NCI-H345 (cell line): ENCODE measurements around the gene ACYP2.
"Not testable (repeated sequence)": the region's sequence is repeated elsewhere in the genome, so short reads cannot be mapped to it uniquely, and the experiment has no call there.

Experiments
- DNase-seq: peaks from one replicate; lab custom pipeline; 2025; lab: John Stamatoyannopoulos, UW

ACYP2 gene

DNA sequence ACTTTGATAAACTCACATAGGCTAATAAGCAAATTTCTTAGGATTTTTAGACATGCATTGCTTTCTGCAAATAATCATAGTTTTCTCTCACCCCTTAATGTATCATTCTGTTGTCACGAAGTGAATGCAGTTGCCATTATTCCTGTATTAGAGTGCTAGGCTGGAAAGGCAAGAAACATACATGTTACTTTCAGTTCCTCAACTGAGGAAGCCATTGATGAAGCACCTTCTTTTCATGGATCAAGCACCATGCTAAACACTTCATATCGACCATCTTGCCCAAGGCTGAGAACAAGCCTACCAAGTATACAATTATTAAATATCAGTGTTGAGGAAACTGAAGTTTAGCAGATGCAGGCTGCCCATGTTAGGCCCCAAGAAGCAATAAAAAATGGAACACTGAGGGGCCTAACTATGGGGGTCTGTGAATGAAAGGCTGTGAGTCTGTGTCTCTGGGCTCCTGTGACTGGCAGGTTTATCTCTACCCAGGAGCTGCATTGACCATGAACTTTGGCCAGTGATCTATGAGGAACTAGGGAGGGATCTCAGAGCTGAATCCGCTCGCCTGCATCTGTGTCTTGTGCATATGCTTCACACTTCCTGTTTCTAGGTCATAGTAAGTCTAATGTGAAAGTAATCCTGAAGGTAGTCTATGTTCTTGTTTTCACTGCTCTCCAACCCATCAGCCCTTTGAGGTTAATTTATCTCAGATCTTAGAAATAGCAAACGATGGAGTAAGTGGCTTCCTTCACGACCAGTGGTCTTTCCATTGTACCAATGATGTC lies 156.6 kb downstream of the ACYP2 start:
- no peak for DNase-seq

DNA sequence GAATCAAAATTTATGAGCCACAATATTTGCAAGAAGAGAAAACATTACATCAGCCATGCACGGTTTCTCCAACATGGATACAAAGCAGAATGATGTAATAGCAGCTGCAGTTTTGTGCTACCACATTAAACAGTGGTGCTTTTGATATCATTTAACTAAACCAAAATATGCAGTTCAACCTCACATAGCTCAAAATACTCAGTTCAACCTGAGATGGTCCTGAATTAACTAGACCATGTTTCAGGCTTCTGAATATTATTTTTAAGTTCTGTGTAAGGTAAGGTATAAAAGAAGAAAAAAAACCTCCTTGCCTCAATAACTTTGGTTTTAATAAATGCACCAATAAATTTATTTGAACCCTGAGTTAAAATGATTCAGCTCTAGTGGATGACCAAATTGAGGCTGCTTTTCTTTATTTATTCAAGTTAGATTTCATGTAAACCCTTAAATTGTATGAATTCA lies 159.4 kb downstream of the ACYP2 start:
- no peak for DNase-seq

DNA sequence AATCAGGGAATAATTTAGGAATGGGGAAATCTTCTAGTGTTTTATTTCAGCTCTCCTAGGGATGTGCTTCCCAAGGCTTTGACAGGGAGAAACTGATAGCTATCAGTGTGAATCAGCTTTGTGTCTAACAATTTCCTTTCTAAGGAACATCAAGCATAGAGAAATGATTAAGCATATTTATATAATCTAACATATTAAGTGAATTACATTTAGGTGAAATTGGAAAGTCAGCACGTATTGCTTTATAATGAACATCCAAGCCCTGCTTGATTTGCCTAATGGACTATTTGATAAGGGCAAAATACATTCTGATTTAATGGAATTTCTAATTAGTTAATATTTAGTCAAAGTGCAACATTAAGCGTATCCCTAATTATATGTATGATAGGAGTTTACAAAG lies 160.1 kb downstream of the ACYP2 start:
- no peak for DNase-seq

DNA sequence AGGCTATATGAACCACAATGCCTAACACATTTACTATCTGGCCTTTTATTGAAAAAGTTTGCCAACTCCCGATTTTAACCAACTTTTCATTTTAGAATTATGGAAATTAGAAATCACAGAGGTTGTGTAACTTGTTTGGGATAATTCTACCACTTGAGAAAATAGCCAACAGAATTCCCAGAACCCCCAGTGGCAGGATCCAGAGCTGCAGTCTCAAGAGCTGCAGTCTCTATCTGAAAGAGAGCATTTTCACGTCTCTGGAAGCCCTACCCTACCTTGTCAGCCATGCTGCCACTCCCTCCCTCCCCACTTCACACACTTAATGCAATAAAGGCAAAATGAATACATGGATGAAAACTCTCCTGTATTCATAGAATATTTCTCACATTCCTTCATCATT lies 164.0 kb downstream of the ACYP2 start:
- no peak for DNase-seq

DNA sequence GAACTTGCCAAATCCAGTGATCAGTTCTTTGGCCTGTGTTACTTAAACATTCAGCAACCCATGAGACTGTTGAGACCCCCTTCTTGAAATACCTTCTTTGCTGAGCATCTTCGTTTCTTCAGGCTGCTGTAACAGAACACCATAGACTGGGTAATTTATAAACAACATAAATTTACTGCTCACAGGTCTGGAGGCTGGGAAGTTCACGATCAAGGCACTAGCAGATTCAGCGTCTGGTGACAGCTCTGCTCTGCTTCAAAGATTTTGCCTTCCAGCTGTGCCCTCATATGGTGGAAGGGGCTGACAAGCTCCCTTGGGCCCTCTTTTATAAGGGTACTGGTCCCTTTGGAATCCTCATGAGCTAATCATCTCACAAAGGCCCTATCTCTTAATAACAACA lies 169.4 kb downstream of the ACYP2 start:
- DNase-seq = no peak

DNA sequence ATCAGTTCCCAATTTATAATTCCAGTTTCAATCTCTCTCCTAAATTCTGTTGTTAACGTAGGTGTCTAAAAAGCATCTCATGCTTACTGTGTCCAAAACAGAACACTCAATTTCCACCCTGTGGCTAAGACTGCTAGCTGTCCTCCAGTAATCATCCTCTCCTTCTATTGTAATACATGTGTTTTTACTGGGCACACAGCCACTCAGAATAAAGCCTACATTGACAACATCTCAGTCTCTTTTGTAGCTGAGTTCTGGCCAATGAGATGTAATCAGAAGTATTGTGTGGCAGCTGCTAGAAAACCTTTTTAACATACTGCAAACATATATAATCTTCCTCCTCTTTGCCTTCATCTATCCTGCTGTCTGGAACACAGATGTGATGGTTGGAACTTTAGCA lies 170.0 kb downstream of the ACYP2 start:
- DNase-seq = no peak

DNA sequence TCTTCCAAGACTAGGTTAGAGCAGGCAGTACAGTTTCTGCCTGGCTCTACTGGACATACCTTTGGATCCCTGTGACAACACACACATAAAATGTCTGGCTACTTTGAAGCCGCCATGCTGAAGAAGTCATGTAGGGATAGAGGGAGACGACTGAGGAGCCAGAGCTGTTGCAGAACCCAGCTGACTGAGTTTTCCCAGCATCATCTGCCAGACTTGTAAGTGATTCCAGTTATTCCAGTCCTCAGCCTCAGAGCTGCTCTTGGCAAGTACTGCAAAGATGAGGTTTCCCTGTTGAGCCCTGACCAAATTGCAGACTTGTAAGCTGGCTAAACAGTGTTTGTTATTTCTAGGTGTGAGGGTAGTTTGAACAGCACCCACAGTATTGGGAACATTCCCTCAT lies 172.1 kb downstream of the ACYP2 start:
- DNase-seq = no peak

DNA sequence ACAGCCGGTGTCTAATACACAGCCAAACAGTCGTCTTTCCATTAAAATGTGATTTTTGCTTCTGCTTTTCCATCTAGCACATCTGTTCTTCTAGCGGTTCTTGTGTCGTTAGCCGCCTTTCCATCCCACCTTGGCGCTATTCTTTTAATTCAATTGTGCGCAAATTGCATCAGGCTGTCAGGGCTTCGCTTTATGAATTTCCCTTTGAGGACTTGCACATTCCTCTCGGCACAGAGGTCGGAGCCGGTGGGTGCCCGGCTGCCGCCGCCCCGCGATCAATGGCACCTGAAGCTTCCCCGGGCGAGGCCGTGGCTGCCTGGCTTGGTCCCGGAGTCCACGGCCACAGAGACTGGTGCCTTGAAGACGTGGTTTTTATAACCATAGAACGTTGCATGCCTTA lies 174.5 kb downstream of the ACYP2 start:
- no peak for DNase-seq

DNA sequence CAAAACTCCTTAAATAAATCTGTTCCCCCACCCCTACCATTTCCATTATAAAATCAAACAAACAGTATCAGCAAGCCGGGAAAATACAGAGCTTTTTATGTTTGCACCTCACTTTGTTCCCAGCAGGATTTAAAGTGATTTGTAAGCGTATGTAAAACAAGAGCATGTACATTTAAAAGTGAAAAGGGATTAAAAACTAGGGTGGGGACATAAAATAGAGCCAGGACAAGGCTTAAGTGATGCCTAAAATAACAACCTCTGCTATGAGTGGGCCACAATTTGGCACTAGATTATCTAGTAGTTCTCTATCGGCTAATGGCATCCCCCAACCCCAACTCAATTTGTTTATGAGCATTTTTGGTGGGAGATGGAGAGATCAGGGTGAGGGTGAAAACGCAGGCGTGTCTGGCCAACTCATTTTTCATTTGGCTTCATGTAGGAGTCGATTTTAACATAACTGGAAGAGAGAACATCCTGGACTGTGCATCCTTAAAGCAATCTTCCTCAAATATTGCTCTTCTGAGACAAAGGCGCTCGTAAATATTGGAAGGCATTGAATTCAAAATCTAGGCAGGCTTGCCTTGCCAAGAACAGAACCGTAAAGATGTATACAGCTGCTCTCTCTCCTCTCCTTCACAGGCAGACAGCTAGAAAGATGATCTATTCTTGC lies 175.1 kb downstream of the ACYP2 start:
- DNase-seq = no peak

DNA sequence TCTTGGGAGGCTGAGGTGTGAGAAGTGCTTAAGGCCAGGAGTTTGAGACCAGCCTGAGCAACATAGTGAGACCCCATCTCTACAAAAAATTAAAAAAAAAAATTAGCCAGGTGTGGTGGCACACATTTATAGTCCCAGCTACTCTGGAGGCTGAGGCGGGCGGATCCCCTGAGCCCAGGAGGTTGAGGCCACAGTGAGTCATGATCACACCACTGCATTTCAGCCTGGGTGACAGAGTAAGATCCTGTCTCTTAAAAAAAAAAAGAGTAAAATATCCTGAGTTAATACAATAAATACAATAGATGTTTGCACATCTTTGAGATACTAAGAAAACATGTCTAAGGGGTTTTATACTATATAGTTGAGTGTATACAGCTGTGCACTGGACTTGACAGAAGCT lies 179.2 kb downstream of the ACYP2 start:
- DNase-seq = not testable (repeated sequence)

DNA sequence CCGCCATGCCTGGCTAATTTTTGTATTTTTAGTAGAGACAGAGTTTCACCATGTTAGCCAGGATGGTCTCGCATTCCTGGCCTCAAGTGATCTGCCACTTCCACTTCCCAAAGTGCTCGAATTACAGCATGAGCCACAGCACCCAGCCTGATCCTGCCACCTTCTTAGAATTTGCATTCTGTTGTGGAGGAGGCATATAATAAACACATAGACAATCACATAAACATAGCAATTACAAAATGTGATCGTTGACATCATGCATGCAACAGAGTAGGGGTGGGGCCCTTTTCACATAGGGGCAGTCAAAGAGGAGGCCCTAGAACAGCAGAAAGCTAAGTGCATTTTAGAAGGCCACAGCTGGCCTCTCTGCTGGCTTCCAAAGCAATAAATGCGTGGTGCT lies 180.5 kb downstream of the ACYP2 start:
- no peak for DNase-seq

DNA sequence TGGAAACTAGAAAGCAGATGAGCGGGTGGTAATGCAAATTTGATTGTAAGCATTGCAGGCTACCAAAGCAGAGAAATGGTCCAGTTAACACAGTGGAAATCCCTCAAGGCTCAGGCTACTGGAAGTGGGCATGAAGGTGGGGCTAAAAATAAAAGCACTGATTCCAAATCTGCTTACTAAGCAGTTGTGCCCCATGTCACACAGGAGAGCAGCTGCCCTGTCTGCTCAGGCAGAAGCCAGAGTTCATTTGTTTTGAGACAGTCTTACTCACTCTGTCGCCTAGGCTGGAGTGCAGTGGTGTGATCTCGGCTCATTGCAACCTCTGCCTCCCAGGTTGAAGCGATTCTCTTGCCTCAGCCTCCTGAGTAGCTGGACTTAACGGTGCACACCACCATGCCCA lies 183.1 kb downstream of the ACYP2 start:
- no peak for DNase-seq

DNA sequence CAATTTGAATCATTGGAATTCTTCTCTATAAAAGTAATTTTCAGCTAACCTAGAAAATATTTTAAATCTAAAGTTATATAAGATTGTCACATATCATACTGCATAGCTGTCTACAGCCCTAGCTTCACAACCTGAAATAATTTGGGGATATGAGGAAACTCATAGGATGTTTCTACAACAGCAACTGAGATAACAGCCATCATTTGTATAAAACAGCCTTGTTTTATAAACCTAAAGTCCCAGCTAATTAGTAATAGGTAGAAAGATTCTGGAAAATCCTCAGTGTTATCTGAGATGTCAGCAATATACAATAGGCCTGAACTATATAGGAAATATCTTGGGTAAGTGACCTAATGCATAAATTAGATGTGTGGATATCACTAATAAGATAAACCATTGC lies 188.2 kb downstream of the ACYP2 start:
- DNase-seq = no peak

DNA sequence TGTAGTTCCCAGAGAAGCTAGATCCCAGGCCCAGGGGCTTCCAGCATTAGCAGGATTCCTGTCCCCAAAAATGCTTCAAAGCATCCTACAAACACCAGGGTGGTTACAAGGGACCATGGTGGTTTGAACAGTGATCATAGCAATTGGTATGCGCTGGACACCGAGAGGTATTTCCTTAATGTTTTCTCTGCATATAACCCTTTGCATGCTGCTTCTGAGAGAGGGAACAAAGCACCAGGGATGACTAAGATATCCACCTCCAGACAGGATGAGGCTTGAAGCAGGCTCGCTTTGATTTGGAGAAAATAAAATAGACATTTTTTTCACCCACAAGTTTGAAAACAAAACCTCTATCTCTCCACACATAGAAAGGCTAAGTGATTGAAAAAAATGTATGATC lies 191.1 kb downstream of the ACYP2 start:
- DNase-seq = no peak

DNA sequence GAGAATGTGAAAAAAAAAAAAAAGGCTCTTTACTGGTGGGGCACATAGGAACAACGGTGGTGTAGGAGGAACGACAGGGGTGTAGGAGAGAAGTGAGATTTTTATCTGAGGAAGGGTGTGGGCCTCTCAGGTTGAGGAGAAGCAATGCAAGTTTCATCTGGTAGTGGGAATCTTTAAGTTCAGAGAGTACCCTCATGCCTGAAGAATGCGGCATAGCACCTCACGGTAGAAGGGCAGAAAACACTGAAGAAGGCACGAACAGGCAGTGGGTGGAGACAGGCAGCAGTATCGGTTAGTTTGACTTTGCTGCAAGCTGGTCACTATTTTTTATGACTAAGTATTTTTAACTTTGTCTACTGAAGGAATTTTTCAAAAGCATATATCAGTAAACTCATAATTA lies 192.8 kb downstream of the ACYP2 start:
- no peak for DNase-seq

DNA sequence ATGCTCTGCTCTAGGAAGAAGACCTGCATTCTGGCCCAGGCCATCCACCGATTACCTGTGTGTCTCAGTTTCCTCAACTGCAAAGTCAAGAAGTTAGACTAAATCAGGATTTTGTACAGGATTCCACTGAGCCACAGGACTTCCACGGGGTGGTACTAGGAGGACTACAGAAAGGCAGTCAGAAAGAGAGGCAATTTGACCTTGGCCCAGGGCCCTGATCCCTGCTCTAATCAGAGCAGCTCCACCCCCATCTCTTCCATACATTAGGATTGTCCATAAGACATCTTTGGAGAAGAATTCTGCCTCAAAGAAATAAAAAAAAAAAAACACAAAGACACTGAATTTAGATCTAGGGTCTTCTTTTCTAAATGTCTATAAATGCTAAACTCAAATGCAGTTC lies 193.4 kb downstream of the ACYP2 start:
- DNase-seq = no peak

DNA sequence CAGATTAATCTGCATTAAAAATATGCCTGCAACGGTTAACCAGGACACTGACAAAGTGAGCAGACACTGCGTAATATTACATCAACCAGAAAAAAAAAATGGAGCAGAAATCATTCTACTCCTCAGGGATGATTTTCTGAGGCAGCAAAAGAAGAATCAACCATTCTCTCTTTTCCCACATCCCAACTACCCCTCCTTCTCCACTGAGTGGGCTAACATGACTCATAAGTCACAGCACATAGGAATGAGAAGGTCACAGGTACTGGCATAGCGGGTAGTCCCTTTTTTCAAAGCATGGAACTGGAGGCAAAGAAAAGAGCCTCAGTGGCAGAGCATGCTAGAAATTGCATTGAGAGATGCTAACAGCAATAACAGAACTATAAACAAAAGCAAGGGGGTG lies 194.9 kb downstream of the ACYP2 start:
- no peak for DNase-seq

DNA sequence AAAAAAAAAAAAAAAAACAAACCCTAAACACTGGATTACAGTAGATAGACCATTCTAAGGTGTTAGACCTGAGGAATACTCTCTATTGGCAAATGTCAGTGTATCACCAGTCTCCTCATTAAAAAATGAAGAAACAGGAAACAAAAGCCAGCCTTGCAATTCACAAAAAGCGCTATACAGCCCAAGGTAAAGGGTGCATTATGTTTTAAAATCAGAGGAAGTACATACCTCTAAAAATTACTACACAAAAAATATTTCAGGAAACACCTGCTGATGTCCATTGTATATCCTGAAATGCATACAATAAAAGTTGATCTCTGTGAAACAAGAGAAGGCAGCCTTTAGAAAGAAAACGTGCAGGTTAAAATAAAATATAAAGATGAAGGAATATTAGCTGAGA lies 195.5 kb downstream of the ACYP2 start:
- no peak for DNase-seq

DNA sequence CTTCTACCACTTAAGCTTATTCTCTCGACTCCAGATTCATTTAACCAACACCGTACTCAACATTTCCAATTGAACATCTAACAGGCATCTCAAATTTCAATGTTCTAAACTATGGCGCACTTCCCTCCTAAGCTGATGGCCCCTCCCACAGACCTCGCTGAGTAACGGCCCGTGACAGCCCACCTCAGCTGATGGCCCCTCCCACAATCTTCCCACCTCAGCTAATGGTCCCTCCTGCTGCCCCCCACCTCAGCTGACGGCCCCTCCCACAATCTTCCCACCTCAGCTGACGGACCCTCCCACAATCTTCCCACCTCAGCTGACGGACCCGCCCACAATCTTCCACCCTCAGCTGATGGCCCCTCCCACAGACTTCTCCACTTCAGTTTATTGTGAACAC lies 197.7 kb downstream of the ACYP2 start:
- DNase-seq = no peak

DNA sequence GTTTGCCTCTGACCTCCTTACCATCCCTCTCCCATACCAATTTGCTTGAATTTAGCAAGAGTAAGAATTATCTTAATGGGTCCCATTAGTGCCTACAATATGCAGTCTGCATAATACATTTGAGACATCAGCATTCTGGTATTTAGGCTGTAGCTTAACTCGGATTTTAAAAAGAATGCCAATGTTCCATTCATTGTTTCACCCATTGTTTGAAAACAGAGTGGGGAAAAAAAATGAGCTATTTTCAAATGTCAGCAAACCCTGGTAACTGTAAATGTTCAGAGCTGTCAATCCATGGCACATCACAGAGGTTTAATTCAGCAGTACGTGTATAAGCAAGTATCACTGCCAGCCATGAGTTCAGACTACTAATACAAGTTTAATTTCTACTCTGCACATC lies 202.6 kb downstream of the ACYP2 start:
- no peak for DNase-seq

DNA sequence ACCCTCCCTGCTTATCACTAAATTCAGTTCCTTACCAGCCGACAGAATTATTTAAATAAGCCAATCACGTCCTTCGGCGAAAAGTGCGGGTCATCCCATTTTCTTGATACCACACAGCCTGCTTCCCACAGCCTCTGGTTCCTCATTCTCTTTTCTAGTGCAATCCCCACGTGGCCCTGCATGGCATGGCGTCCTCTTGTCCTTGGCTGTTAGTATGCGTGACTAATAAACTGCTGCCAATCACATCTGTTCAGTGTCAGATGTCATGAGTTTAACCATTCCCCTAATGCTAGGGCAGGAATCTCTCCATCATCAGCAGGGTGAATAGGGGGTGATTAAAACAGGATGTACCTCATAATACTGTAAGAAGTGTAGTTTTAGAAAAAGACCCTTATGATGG lies 203.4 kb downstream of the ACYP2 start:
- DNase-seq = no peak

DNA sequence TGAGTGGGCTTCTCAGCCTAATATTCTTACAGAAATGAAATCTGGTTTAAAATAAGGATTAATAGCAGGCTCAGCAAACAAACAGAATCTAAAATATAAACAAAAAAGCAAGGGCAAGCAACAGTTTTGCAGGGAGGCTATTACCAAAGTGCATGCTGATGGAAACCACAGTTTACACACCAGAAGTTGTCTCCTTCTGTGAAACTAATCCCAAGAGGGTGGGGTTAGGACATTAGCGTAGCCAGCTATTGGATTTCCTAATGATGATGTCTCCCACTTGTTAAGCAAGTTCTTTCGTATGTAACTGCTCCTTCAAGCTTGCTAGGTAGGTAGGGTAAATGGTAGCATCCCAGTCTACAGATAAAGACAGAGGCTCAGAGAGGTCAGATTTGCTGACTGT lies 205.6 kb downstream of the ACYP2 start:
- no peak for DNase-seq

DNA sequence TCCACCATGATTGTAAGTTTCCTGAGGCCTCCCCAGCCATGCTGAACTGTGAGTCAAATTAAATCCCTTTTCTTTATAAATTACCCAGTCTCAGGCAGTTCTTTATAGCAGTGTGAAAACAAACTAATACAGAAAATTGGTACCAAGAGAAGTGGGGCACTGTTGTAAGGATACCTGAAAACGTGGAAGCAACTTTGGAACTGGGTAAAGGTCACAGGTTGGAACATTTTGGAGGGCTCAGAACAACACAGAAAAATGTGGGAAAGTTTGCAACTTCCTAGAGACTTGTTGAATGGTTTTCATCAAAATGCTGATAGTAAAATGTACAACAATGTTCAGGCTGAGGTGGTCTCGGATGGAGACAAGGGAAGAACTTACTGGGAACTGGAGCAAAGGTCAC lies 209.1 kb downstream of the ACYP2 start:
- not testable (repeated sequence) for DNase-seq

DNA sequence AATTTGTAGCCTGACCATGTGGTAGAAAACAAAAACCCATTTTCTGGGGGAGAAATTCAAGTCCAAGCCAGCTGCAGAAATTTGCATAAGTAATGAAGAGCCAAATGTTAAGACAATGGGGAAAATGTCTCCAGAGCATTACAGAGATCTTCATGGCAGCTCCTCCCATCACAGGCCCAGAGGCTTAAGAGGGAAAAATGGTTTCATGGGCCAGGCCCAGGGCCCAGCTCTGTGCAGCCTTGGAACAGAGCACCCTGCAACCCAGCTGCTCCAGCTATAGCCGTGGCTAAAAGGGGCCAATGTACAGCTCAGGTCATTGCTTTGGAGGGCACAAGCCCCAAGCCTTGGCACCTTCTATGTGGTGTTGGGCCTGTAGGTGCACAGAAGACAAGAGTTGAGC lies 209.7 kb downstream of the ACYP2 start:
- no peak for DNase-seq
